EH (cell line): ENCODE data around the gene FBN3.

Experiments used
- DNase-seq: peaks from one replicate; pipeline ENCODE4 v3.0.0-alpha.2; 2015; ENCODE audit warnings: low read depth

The FBN3 gene

GRCh38 chr19:8089664-8090601 lies 59.5 kb downstream of the FBN3 start:
- no peak for DNase-seq

GRCh38 chr19:8088752-8089663 lies 60.4 kb downstream of the FBN3 start:
- DNase-seq, result no peak

- DNase-seq, result no peak
Observed at GRCh38 chr19:8087876-8088275, 61.5 kb downstream of the FBN3 start.

GRCh38 chr19:8086849-8087248 lies 62.5 kb downstream of the FBN3 start:
- DNase-seq, result no peak

GRCh38 chr19:8085598-8086408 lies 63.6 kb downstream of the FBN3 start:
- DNase-seq, result no peak

GRCh38 chr19:8084152-8084551 lies 65.2 kb downstream of the FBN3 start:
- DNase-seq, result no peak

- no peak for DNase-seq
Observed at GRCh38 chr19:8083141-8083540, 66.3 kb downstream of the FBN3 start.

- no peak for DNase-seq
Observed at GRCh38 chr19:8081569-8082550, 67.5 kb downstream of the FBN3 start.

- DNase-seq, result no peak
Observed at GRCh38 chr19:8080832-8081231, 68.6 kb downstream of the FBN3 start.

GRCh38 chr19:8079988-8080387 lies 69.4 kb downstream of the FBN3 start:
- no peak for DNase-seq

- no peak for DNase-seq
Observed at GRCh38 chr19:8075158-8076074, 74.0 kb downstream of the FBN3 start.

GRCh38 chr19:8074501-8074900 lies 74.9 kb downstream of the FBN3 start:
- no peak for DNase-seq

- DNase-seq, result no peak
Observed at GRCh38 chr19:8071912-8072311, 77.5 kb downstream of the FBN3 start.

- no peak for DNase-seq
Observed at GRCh38 chr19:8069096-8069973, 80.1 kb downstream of the FBN3 start.

- no peak for DNase-seq
Observed at GRCh38 chr19:8065875-8066261, 83.5 kb downstream of the FBN3 start.

- DNase-seq, result no peak
Observed at GRCh38 chr19:8064911-8065874, 84.2 kb downstream of the FBN3 start.

- DNase-seq, result no peak
Observed at GRCh38 chr19:8057545-8058270, 91.7 kb downstream of the FBN3 start.
